Mesenchymal stem cell (in vitro differentiated cells and primary cell): ENCODE measurements around the gene GJB5.

Experiments used
- DNase-seq: peaks from one replicate; pipeline ENCODE4 v3.0.0-alpha.2; 2013
- H2AFZ ChIP-seq: one replicate; pipeline ENCODE4 v1.6.1; 2013; ENCODE audit warnings: low read depth, mild to moderate bottlenecking, control low read depth, inconsistent platforms, low read length, moderate library complexity
- H2AK5ac ChIP-seq: 2 replicates; pipeline ENCODE4 v1.6.1; 2013; ENCODE audit warnings: low read length, moderate library complexity, mild to moderate bottlenecking, inconsistent platforms; ENCODE audit not compliant: severe bottlenecking
- H2BK120ac ChIP-seq: one replicate; pipeline ENCODE4 v1.6.1; 2013; ENCODE audit warnings: low read depth, mild to moderate bottlenecking, inconsistent platforms, low read length, moderate library complexity
- H2BK12ac ChIP-seq, 2 experiments: one replicate each; pipeline ENCODE4 v1.6.1; 2013; ENCODE audit warnings: inconsistent platforms in 2 of 2, low read length in 2 of 2, mild to moderate bottlenecking in 2 of 2, moderate library complexity in 2 of 2, control low read depth in 1 of 2
- H2BK15ac ChIP-seq: one replicate; pipeline ENCODE4 v1.6.1; 2013; ENCODE audit warnings: mild to moderate bottlenecking, low read depth, inconsistent platforms; ENCODE audit not compliant: poor library complexity, severe bottlenecking
- H2BK5ac ChIP-seq: 2 replicates; pipeline ENCODE4 v1.6.1; 2013; ENCODE audit warnings: low read depth, mild to moderate bottlenecking, low read length, control low read depth, inconsistent platforms; ENCODE audit not compliant: poor library complexity, severe bottlenecking
- H3K14ac ChIP-seq, 2 experiments: one replicate each; pipeline ENCODE4 v1.6.1; 2013; ENCODE audit warnings: inconsistent platforms in 2 of 2, low read length in 2 of 2, control low read depth in 1 of 2, mild to moderate bottlenecking in 1 of 2, moderate library complexity in 1 of 2
- H3K18ac ChIP-seq, 2 experiments: one replicate each; pipeline ENCODE4 v1.6.1; 2013; ENCODE audit warnings: inconsistent platforms in 2 of 2, low read length in 2 of 2, control low read depth in 1 of 2, low read depth in 1 of 2, mild to moderate bottlenecking in 1 of 2
- H3K23ac ChIP-seq, 2 experiments: one replicate each; pipeline ENCODE4 v1.6.1; 2013; ENCODE audit warnings: inconsistent platforms in 2 of 2, low read length in 2 of 2, mild to moderate bottlenecking in 2 of 2, moderate library complexity in 2 of 2, control low read depth in 1 of 2
- H3K27ac ChIP-seq: 2 replicates; pipeline ENCODE4 v1.5.1; 2013; ENCODE audit warnings: mild to moderate bottlenecking, moderate library complexity, low read length, control low read depth, inconsistent platforms; ENCODE audit not compliant: poor library complexity, severe bottlenecking
- H3K27me3 ChIP-seq, 2 experiments: 2 replicates each; pipeline versions ENCODE4 v1.6.1 to v1.7.0; 2013; ENCODE audit warnings: low read length in 2 of 2, mild to moderate bottlenecking in 2 of 2, moderate library complexity in 2 of 2, control low read depth in 1 of 2, inconsistent platforms in 1 of 2; ENCODE audit not compliant: control insufficient read depth in 1 of 2, insufficient read depth in 1 of 2
- H3K36me3 ChIP-seq, 2 experiments: 2 replicates each; pipeline versions ENCODE4 v1.6.1 to v1.7.0; 2013; ENCODE audit warnings: low read length in 2 of 2, control low read depth in 1 of 2, inconsistent platforms in 1 of 2, low read depth in 1 of 2, mild to moderate bottlenecking in 1 of 2; ENCODE audit not compliant: insufficient read depth in 2 of 2, control insufficient read depth in 1 of 2
- H3K4ac ChIP-seq, 2 experiments: one replicate each; pipeline ENCODE4 v1.6.1; 2013; ENCODE audit warnings: inconsistent platforms in 2 of 2, low read length in 2 of 2, mild to moderate bottlenecking in 2 of 2, moderate library complexity in 2 of 2, control low read depth in 1 of 2, low read depth in 1 of 2
- H3K4me1 ChIP-seq: 2 replicates; pipeline ENCODE4 v1.6.1; 2013; ENCODE audit warnings: low read depth, low read length, control low read depth; ENCODE audit not compliant: control insufficient read depth, insufficient read depth
- H3K4me2 ChIP-seq: 2 replicates; pipeline ENCODE4 v1.6.1; 2013; ENCODE audit warnings: low read length, mild to moderate bottlenecking, inconsistent platforms; ENCODE audit not compliant: poor library complexity, severe bottlenecking
- H3K4me3 ChIP-seq, 2 experiments: 2 replicates each; pipeline versions ENCODE4 v1.5.1 to v1.7.0; 2013; ENCODE audit warnings: low read length in 2 of 2, mild to moderate bottlenecking in 2 of 2, control low read depth in 1 of 2, low read depth in 1 of 2; ENCODE audit not compliant: insufficient read depth in 1 of 2
- H3K79me1 ChIP-seq: replicated peaks from 2 replicates; pipeline ENCODE4 v1.6.1; 2013; ENCODE audit warnings: mild to moderate bottlenecking, control low read depth, low read length, inconsistent platforms; ENCODE audit not compliant: poor library complexity, severe bottlenecking
- H3K9ac ChIP-seq: 2 replicates; pipeline ENCODE4 v1.7.0; 2013; ENCODE audit warnings: mild to moderate bottlenecking, low read length, moderate library complexity
- H3K9me3 ChIP-seq: 2 replicates; pipeline ENCODE4 v1.7.0; 2013; ENCODE audit warnings: mild to moderate bottlenecking, low read length; ENCODE audit not compliant: control insufficient read depth
- H4K8ac ChIP-seq: one replicate; pipeline ENCODE4 v1.6.1; 2013; ENCODE audit warnings: inconsistent platforms, mild to moderate bottlenecking, low read length, moderate library complexity
- H4K91ac ChIP-seq: one replicate; pipeline ENCODE4 v1.6.1; 2013; ENCODE audit warnings: mild to moderate bottlenecking, low read length, inconsistent platforms
- WGBS: methylation state at CpG from one replicate; pipeline ENCODE4 v1.1.7; 2013; ENCODE audit warnings: mixed read lengths; 5-methylcytosine and 5-hydroxymethylcytosine counted together

Gene GJB5

DNA sequence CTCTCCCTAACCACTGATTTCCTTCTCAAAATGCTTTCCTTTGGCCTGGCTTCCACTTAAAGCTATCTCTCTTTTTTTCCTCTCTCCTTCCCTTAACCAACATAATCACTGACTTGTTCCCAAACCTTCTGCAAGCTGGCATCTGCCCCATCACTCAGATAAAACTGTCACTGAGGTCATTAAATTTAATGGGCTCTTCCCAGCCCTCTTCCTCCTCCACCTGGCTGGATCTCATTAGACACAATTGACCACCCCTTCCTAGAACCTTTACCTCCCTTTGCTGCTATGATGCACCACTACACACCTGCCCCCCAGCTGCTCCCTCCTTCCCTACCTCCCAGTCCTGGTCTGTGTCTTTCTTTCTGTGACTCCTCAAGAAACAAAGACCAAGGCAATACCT lies 44.0 kb upstream of the GJB5 start:
- H3K9me3 ChIP-seq: no peaks in the 10 kb centered on the region
- H3K4ac ChIP-seq: no peak overlapping the region
- no peak overlapping the region for H2AK5ac ChIP-seq
- no peak for DNase-seq
- H3K14ac ChIP-seq: no peak overlapping the region
- no peak overlapping the region for H3K27ac ChIP-seq
- no peak overlapping the region for H2BK5ac ChIP-seq
- peaks cover 0 to 38% of the 10 kb centered on the region in 2 experiments for H3K27me3 ChIP-seq
- no peak overlapping the region for H2BK120ac ChIP-seq
- H4K8ac ChIP-seq: no peak overlapping the region
- no peak overlapping the region for H4K91ac ChIP-seq
- H3K9ac ChIP-seq: no peak overlapping the region
- H3K4me1 ChIP-seq: no peaks in the 10 kb centered on the region
- H3K18ac ChIP-seq: no peak overlapping the region
- no peak overlapping the region for H2BK12ac ChIP-seq
- no peak overlapping the region for H2AFZ ChIP-seq
- no peaks in the 10 kb centered on the region for H3K36me3 ChIP-seq
- H2BK15ac ChIP-seq: no peak overlapping the region
- no peak overlapping the region for H3K23ac ChIP-seq
- no peak overlapping the region for H3K4me2 ChIP-seq
- H3K4me3 ChIP-seq: no peak overlapping the region
- no peaks in the 10 kb centered on the region for H3K79me1 ChIP-seq

DNA sequence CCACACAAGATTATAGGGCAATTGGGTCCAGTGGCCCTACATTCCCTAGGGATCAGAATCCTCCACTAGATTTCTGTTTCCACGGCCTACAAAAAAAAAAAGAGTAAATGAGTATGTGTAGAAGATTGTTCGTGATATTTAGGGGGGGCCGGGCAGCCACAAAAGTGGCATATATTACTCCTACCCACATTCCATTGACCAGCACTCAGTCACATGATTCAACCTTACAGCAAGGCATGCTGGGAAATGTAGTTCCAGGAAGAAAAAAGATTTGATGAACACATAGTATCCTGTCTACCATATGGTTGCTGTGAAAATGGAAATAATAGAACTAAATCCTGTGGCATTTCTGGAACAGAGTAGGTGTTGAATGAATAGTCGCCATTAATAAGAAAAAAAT lies 43.4 kb upstream of the GJB5 start:
- H2AFZ ChIP-seq: no peak overlapping the region
- H3K4me3 ChIP-seq: no peak overlapping the region
- WGBS: 88% methylated on average over 1 of the region's 4 CpGs
- H2BK12ac ChIP-seq: no peak overlapping the region
- no peak overlapping the region for H3K4me2 ChIP-seq
- no peaks in the 10 kb centered on the region for H3K36me3 ChIP-seq
- no peak overlapping the region for H2BK15ac ChIP-seq
- no peak overlapping the region for H3K9ac ChIP-seq
- no peak overlapping the region for H4K91ac ChIP-seq
- no peak overlapping the region for H2BK5ac ChIP-seq
- H3K27ac ChIP-seq: no peak overlapping the region
- no peaks in the 10 kb centered on the region for H3K9me3 ChIP-seq
- no peaks in the 10 kb centered on the region for H3K4me1 ChIP-seq
- no peak overlapping the region for H3K23ac ChIP-seq
- no peaks in the 10 kb centered on the region for H3K79me1 ChIP-seq
- H2AK5ac ChIP-seq: no peak overlapping the region
- no peak overlapping the region for H3K4ac ChIP-seq
- no peak for DNase-seq
- H4K8ac ChIP-seq: no peak overlapping the region
- no peak overlapping the region for H3K14ac ChIP-seq
- H3K27me3 ChIP-seq: peaks cover 0 to 31% of the 10 kb centered on the region in 2 experiments
- no peak overlapping the region for H3K18ac ChIP-seq
- no peak overlapping the region for H2BK120ac ChIP-seq

DNA sequence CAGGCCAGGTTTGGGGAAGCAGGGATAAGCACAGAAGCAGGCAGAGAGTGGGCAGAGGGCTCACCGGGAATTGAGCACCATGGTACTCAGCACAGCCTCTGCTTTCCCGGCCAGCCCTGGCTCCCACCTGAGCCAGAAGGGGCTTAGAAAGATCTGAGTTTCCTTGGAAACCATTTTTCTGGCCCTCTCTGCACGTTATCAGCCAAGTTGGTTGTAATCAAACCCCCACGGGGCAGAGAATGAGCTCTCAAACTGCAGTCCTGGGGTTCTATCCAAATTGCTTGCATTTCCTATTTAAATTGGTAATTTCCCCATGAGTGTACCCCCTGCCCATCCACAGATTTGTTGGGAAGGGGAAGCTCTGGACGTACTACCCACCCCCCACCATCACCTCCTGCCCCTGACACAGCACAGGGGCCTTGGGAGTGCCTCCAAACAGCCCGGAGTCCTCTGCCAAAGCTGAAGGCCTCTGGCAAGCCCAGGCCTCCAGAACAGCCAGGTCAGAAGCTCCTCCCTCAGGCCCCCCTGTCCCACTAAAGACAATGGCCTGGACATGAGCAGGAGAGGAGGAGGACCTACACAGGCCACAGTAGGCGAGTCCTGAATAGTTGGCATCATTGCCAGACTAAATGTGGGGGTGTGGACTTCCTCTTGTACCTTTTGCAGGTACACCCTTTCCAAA lies 42.7 kb upstream of the GJB5 start:
- Histone ChIP-seq H3K27me3 (peaks cover 0 to 31% of the 10 kb centered on the region in 2 experiments), H3K9me3 (no peaks in the 10 kb centered on the region), H3K14ac (no peak overlapping the region), H3K4me1 (no peaks in the 10 kb centered on the region), H2BK120ac (no peak overlapping the region), H3K27ac (no peak overlapping the region), H2AK5ac (no peak overlapping the region), H3K23ac (no peak overlapping the region), H4K91ac (no peak overlapping the region), H3K4me3 (no peak overlapping the region), H3K36me3 (no peaks in the 10 kb centered on the region), H2BK15ac (no peak overlapping the region), H2BK12ac (no peak overlapping the region), H3K9ac (no peak overlapping the region), H3K79me1 (no peaks in the 10 kb centered on the region), H3K18ac (no peak overlapping the region), H4K8ac (no peak overlapping the region), H3K4me2 (no peak overlapping the region), H2AFZ (no peak overlapping the region), H2BK5ac (no peak overlapping the region), H3K4ac (no peak overlapping the region)
- no peak for DNase-seq
- 48% methylated on average over 7 of the region's 7 CpGs for WGBS

DNA sequence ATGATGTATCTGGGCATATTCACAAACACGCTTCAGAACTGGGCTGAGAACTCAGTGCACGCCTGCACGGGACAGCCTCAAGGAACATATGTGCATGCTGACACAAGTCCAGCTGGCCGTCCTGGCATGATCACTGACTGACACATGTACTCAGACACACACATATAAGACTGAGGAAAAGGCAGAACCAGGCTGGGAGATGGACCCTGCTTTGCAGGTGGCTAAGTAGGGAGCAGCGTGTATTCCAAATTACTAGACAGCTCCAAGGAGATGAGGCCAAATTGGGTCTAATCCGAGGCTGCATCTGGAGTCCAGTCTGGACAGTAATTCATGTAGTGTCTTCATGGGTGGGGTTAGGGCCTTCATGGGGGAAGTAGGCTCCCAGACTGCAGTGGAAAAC lies 41.4 kb upstream of the GJB5 start:
- Histone ChIP-seq H2AFZ (no peak overlapping the region), H3K14ac (no peak overlapping the region), H3K9ac (no peak overlapping the region), H3K4me2 (no peak overlapping the region), H2BK15ac (no peak overlapping the region), H3K9me3 (no peaks in the 10 kb centered on the region), H4K8ac (no peak overlapping the region), H2BK12ac (no peak overlapping the region), H3K27me3 (peaks cover 0 to 36% of the 10 kb centered on the region in 2 experiments), H3K18ac (no peak overlapping the region), H3K36me3 (no peaks in the 10 kb centered on the region), H2AK5ac (no peak overlapping the region), H4K91ac (no peak overlapping the region), H3K79me1 (no peaks in the 10 kb centered on the region), H2BK120ac (no peak overlapping the region), H3K4me3 (no peak overlapping the region), H3K4ac (no peak overlapping the region), H3K27ac (no peak overlapping the region), H2BK5ac (no peak overlapping the region), H3K23ac (no peak overlapping the region), H3K4me1 (no peaks in the 10 kb centered on the region)
- WGBS: 78% methylated on average over 6 of the region's 6 CpGs
- DNase-seq: no peak
